ENCODE data around the gene PTGDR2.
A peak's percentile ranks its signal among the peaks of the same experiment; 100 is the strongest.

The PTGDR2 gene

DNA sequence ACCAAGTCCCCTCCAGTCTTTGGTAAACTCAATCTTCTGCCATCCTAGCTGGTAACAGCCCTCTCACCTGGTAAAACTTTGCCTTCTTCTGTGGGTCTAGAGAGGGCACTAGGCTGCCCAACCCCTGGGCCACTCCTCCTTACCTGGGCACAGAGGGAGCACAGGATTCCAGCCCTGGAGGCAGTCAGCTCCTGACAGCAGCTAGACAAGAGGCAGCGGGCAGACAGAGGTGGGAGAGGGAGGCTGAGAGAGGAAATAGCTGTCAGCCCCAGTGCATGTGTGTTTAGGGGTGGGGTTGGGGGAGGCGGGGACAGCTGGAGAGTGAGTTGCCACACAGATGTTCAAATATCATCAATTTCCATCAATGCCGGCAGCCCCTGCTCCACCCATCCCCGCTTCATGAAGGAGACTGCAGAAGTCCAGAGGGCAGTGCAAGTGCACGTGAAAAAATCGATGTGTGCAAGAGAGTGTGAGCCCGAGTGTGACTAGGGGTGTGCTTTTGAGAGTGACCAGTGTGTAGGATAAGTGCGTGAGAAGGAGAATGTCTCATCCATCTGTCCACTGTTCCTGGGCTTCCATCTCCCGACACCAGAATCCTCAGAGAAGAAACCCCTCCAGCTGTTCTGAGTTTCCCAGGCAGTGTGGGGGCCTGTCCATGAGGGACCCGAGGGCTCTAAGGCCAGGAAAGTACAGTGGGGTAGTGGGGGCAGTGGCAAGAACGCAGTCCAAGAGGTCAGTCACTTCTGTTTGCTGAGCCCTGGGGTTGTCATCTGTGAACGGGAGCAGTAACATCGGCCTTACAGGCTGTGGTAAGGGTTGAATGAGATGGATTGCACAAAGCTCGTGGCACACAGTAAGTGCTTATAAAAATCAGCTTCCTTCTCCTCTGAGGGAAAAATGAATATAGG is at the start of gene PTGDR2:
TSS of gene PTGDR2 (minus strand) at position 225 of the 908 bp plus-strand sequence. CDS start 2,228 bp downstream, outside the sequence.
- no peak within 1 kb of the TSS for H3K4me3 ChIP-seq (ENCODE audit: low read depth, low read length)
- TF ChIP-seq, protein P1, sequence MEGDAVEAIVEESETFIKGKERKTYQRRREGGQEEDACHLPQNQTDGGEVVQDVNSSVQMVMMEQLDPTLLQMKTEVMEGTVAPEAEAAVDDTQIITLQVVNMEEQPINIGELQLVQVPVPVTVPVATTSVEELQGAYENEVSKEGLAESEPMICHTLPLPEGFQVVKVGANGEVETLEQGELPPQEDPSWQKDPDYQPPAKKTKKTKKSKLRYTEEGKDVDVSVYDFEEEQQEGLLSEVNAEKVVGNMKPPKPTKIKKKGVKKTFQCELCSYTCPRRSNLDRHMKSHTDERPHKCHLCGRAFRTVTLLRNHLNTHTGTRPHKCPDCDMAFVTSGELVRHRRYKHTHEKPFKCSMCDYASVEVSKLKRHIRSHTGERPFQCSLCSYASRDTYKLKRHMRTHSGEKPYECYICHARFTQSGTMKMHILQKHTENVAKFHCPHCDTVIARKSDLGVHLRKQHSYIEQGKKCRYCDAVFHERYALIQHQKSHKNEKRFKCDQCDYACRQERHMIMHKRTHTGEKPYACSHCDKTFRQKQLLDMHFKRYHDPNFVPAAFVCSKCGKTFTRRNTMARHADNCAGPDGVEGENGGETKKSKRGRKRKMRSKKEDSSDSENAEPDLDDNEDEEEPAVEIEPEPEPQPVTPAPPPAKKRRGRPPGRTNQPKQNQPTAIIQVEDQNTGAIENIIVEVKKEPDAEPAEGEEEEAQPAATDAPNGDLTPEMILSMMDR (IDR thresholded peaks at IDR 0.05; ENCODE audit: low read depth, low read length), result no peak

DNA sequence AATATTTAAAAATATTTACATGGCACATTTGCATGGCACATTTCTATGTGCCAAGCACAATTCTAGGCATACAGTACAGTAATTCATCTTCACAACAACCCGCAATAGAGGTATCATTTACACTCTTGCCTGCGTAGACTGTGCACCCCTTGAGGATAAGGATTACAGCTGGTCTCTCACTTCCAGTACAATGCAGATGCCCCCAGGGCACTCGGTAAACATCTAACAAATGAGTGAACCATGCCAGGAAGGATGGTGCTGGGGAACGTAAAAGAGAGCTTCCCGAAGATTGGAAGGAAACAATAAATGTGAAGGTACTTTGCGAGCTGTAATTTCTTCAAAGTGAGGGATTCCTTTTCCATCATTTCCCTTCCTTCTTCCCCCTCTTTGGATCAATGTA is 49.3 kb upstream of the PTGDR2 start:
- H3K4me3 ChIP-seq (ENCODE audit: low read depth, low read length), result peak overlapping the region; percentile 90
- TF ChIP-seq, protein P1 (IDR thresholded peaks at IDR 0.05; ENCODE audit: low read depth, low read length), result no peak

DNA sequence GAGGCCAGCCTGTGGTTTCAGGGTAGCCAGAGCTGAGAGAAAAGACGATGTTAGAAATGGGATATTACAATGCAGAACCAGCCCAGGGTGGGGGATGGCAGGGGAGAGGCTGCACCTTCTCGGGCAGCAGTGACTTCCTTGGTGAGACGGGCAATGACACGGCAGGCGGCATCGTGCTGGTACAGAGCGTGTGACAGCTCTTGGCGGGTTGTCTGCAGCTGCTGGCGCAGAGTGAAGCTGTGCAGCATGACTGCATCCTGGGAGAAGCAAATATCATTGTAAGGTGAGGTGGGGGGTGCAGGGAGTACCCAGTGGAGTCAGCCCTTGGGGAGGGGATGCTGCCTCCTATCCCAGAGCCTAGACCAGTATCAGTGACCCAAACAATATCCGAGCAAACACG is 46.9 kb upstream of the PTGDR2 start:
- TF ChIP-seq, protein P1 (IDR thresholded peaks at IDR 0.05; ENCODE audit: low read depth, low read length), result no peak
- H3K4me3 ChIP-seq (ENCODE audit: low read depth, low read length), result no peak overlapping the region

DNA sequence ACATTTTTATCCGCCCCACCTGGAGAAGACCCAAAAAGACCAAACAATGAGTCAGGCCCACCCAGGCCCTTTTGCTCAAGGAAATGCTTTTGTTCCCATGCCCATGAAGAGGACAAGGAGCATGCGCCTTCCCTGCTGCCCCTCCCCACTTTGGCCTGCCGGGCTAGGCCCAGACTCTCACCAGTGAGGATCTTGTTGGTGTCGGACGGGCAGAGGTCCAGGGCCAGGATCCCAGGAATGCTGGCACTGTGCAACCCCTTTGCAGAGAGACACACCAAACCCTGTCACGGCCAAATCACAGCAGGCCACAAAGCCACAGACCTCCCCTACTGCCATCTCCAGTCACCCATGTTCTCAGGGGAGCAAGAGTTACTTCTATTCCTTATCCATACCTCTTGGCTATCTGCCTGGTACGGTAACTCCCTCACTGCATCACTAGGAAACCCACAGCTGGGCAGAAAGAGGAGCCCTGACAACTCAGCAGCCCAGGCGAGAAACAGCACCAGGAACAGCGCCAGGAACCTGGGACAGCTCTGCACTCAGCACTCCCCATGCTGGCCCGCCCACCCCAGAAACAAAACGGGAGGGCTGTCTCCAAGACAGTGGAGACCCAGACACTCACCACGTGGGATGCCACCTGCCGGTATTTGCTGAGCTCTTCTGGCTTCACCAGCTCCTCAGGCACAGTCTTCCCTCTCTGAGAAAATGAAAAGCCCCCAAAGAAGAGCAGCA is 45.1 kb upstream of the PTGDR2 start:
- TF ChIP-seq, protein P1 (IDR thresholded peaks at IDR 0.05; ENCODE audit: low read depth, low read length), result no peak
- no peak overlapping the region for H3K4me3 ChIP-seq (ENCODE audit: low read depth, low read length)

DNA sequence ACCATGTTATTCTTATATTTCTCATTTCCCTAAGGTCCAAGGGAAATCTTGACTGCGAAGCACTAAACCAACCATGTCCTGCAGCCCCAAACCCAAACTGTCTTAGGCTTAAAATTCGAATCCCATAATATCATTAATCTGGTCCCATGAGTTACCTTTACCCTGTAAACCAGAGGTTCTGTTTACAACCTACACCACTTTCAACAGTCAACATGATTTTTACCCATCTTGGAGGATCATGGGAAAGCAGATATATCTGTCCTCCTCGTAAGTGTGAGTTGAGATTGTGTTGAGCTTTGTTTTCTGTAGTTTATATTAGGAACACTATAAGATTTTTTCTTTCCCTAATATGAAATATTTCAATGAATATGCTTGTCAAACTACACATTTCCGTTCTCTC is 44.2 kb upstream of the PTGDR2 start:
- H3K4me3 ChIP-seq (ENCODE audit: low read depth, low read length), result no peak overlapping the region
- TF ChIP-seq, protein P1 (IDR thresholded peaks at IDR 0.05; ENCODE audit: low read depth, low read length), result no peak

DNA sequence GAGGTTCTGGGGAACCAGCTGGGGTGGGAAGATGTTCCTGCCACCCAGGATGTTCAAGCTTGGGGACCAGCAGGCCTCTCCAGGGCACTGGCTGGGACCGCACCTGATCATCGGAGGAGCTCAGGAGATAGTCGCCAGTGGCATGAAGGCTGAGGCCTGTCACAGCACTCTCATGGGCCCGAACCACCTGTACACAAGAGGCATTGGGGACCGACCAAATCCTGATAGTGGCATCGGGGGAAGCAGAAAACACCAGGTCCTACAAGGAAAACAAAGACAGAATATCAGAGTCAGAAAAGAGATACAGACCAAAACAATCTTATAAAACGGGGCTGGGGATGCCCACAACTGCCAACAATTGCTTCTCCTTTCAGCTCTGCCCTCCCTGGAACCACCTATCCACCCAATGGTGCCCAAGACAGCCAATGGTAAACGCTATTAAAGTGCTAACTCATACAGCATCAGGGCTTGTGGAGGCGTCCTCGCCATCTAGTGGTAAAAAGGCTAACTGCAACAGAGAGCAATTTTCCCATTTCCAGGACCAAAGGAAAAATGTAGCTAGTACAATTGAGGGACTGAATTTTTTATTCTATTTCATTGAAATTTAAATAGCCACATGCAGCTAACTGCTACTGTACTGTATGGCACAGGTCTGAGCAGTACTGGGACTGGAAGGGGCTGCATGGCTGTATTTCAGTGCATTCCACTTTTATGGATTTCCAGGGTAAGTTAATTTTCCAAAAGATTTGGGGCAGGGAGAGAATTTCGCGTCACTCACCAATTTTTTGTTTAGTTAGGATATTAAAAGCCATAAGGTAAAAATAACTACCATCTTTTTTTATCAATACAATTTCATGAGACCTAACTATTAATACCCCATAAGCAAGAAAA is 43.5 kb upstream of the PTGDR2 start:
- no peak overlapping the region for H3K4me3 ChIP-seq (ENCODE audit: low read depth, low read length)
- TF ChIP-seq, protein P1 (IDR thresholded peaks at IDR 0.05; ENCODE audit: low read depth, low read length), result peak; percentile 98

Data from WI38 (cell line).